Upper lobe of right lung (tissue), 1 donor: ENCODE measurements around the gene KRT79. TPM values are rescaled to one million over a fixed set of nuclear protein-coding genes. Genes with fewer than 3 reads are reported as not detected.

Experiments used
- ATAC-seq: fragments of 200-7000 bp; cut with Tn5 transposase; one replicate; pipeline ENCODE4 v1.9.1; 2020; ENCODE audit warnings: mild to moderate bottlenecking, moderate library complexity
- DNase-seq: peaks from one replicate; pipeline ENCODE4 v3.0.0-alpha.2; 2020
- H3K27ac ChIP-seq: fragments of 200-600 bp; one replicate; pipeline ENCODE4 v1.8.0; 2022
- H3K27me3 ChIP-seq: fragments of 200-600 bp; one replicate; pipeline ENCODE4 v1.8.0; 2022; ENCODE audit warnings: mild to moderate bottlenecking
- H3K36me3 ChIP-seq: fragments of 200-600 bp; one replicate; pipeline ENCODE4 v1.8.0; 2022
- H3K4me1 ChIP-seq: fragments of 200-600 bp; one replicate; pipeline ENCODE4 v1.8.0; 2022
- H3K4me3 ChIP-seq: fragments of 200-600 bp; one replicate; pipeline ENCODE4 v1.8.0; 2022; ENCODE audit warnings: mild to moderate bottlenecking
- H3K9me3 ChIP-seq: fragments of 200-600 bp; one replicate; pipeline ENCODE4 v1.8.0; 2022
- CTCF ChIP-seq: fragments of 200-600 bp; IDR thresholded peaks from one replicate; pipeline ENCODE4 v1.8.0; 2022; ENCODE audit warnings: antibody characterized with exemption
- intact Hi-C: fragments of 100-400 bp; cut with DNase I; formaldehyde crosslinking; loops from one replicate; pipeline ENCODE4 v1.11.0; 2022
- total RNA-seq: library from RNA; stranded (reverse); fragmentation: NEBNext Ultra II Directional; extraction: Animal tissue kit (Norgen Biotek cat#: 25700); gene quantifications from one replicate; pipeline ENCODE4 v1.2.1, GENCODE V29; 2021
- donor health status: DM: no; HTN: yes; CAD: no; lungs with severe emphysema.

KRT79 gene
- total RNA-seq, 1 donor from 2014 or later = 5.4 TPM

GRCh38 chr12:52851787-52852186 is 17.7 kb upstream of the KRT79 start:
- peaks cover 19% of the 10 kb centered on the region for H3K27me3 ChIP-seq
- ATAC-seq (no peak), DNase-seq (no peak)
- H3K36me3 ChIP-seq = no peaks in the 10 kb centered on the region
- intact Hi-C loops = loop anchor here (10.0 kb wide), 1 partner anchor 137 kb away; no protein-coding TSS in a partner anchor
- TF ChIP-seq CTCF = no peak
- H3K4me1 ChIP-seq = no peaks in the 10 kb centered on the region
- no peaks in the 10 kb centered on the region for H3K9me3 ChIP-seq
- no peak overlapping the region for H3K27ac ChIP-seq
- H3K4me3 ChIP-seq = no peak overlapping the region

- no peak overlapping the region for H3K27ac ChIP-seq
- H3K4me1 ChIP-seq = no peaks in the 10 kb centered on the region
- no peak for ATAC-seq
- DNase-seq = no peak
- intact Hi-C loops = loop anchor here (10.0 kb wide), 1 partner anchor 136 kb away; no protein-coding TSS in a partner anchor
- no peaks in the 10 kb centered on the region for H3K36me3 ChIP-seq
- no peaks in the 10 kb centered on the region for H3K9me3 ChIP-seq
- peaks cover 16% of the 10 kb centered on the region for H3K27me3 ChIP-seq
- H3K4me3 ChIP-seq = no peak overlapping the region
- TF ChIP-seq CTCF = no peak
Measured at GRCh38 chr12:52850681-52851080, 16.6 kb upstream of the KRT79 start.

- ATAC-seq (no peak), DNase-seq (no peak)
- no peaks in the 10 kb centered on the region for H3K9me3 ChIP-seq
- H3K4me3 ChIP-seq = no peak overlapping the region
- peaks cover 16% of the 10 kb centered on the region for H3K27me3 ChIP-seq
- H3K27ac ChIP-seq = no peak overlapping the region
- H3K36me3 ChIP-seq = no peaks in the 10 kb centered on the region
- intact Hi-C loops = no loop called here
- no peaks in the 10 kb centered on the region for H3K4me1 ChIP-seq
- TF ChIP-seq CTCF = no peak
Measured at GRCh38 chr12:52849511-52849910, 15.4 kb upstream of the KRT79 start.

- intact Hi-C loops = no loop called here
- Histone ChIP-seq H3K4me1 (no peaks in the 10 kb centered on the region), H3K9me3 (no peaks in the 10 kb centered on the region), H3K4me3 (no peak within 1 kb of the TSS), H3K27ac (no peak within 1 kb of the TSS), H3K27me3 (peaks cover 16% of the 10 kb centered on the region), H3K36me3 (no peaks in the 10 kb centered on the region)
- ATAC-seq (no peak), DNase-seq (no peak)
- TF ChIP-seq CTCF = no peak
Measured at GRCh38 chr12:52848661-52849255, 14.6 kb upstream of the KRT79 start, which contains the start of gene KRT78. Gene KRT78, minus strand, starts transcription at chr12:52848994. Its CDS starts 64 bp downstream, at chr12:52848930.

- intact Hi-C loops = no loop called here
- no peaks in the 10 kb centered on the region for H3K9me3 ChIP-seq
- H3K4me1 ChIP-seq = no peaks in the 10 kb centered on the region
- no peaks in the 10 kb centered on the region for H3K36me3 ChIP-seq
- no peak for TF ChIP-seq CTCF
- peaks cover 16% of the 10 kb centered on the region for H3K27me3 ChIP-seq
- ATAC-seq (peak; percentile 60), DNase-seq (no peak)
- no peak overlapping the region for H3K27ac ChIP-seq
- no peak overlapping the region for H3K4me3 ChIP-seq
Measured at GRCh38 chr12:52847335-52848102, 13.4 kb upstream of the KRT79 start.
